ENCODE measurements around the gene S100A8.

GRCh38 chr1:153347856-153348255 lies 43.0 kb downstream of the S100A8 start:
- no peak for TF ChIP-seq EZH2phosphoT487 (IDR thresholded peaks at IDR 0.05; ENCODE audit: borderline replicate concordance)
- TF ChIP-seq EZH2 (IDR thresholded peaks at IDR 0.05): no peak

Data from HCT116 (cell line).